Omental fat pad (tissue), 4 donors: Measurements from ENCODE around the gene APOL2. TPM values are rescaled to one million over a fixed set of nuclear protein-coding genes. Genes with fewer than 3 reads are reported as not detected.

ENCODE experiments used
- ATAC-seq: fragments of 150-250 bp; one replicate; pipeline ENCODE4 v1.9.1; 2016; ENCODE audit warnings: mild to moderate bottlenecking, moderate library complexity; ENCODE audit not compliant: low FRiP score
- DNase-seq: peaks from one replicate; pipeline ENCODE4 v3.0.0-alpha.2; 2019; ENCODE audit warnings: low spot score
- CTCF ChIP-seq, 3 donors: fragments of 450-650 bp; IDR thresholded peaks; one replicate each; pipeline ENCODE4 v1.5.1; 2016 to 2017; ENCODE audit warnings: antibody characterized with exemption in 3 of 3, mild to moderate bottlenecking in 3 of 3, moderate library complexity in 2 of 3
- total RNA-seq, 4 donors: library from RNA; depleted of rRNA; stranded (reverse); fragments of >200 nt; gene quantifications; one replicate each; pipeline ENCODE4 v1.1.0, GENCODE V29; 2016

Gene APOL2
- total RNA-seq, 4 donors from 2014 or later = 63.2 to 122 (median 93.0) TPM

- TF ChIP-seq CTCF (IDR thresholded peaks at IDR 0.05) = no peak
- peak; percentile 73 for ATAC-seq
- no peak for DNase-seq
These were observed 17.3 kb downstream of the APOL2 start for GRCh38 chr22:36221799-36222751.

GRCh38 chr22:36220451-36220921 is 18.8 kb downstream of the APOL2 start:
- no peak for TF ChIP-seq CTCF (IDR thresholded peaks at IDR 0.05)
- ATAC-seq (no peak), DNase-seq (no peak)

GRCh38 chr22:36218648-36219193 is 20.6 kb downstream of the APOL2 start:
- TF ChIP-seq CTCF (IDR thresholded peaks at IDR 0.05) = no peak
- ATAC-seq (no peak), DNase-seq (no peak)

- DNase-seq (no peak), ATAC-seq (peak; percentile 51)
- no peak for TF ChIP-seq CTCF (IDR thresholded peaks at IDR 0.05)
These were observed 23.3 kb downstream of the APOL2 start for GRCh38 chr22:36215981-36216380.

GRCh38 chr22:36213586-36213985 is 25.7 kb downstream of the APOL2 start:
- TF ChIP-seq CTCF (IDR thresholded peaks at IDR 0.05) = no peak
- DNase-seq (no peak), ATAC-seq (no peak)

GRCh38 chr22:36212901-36213300 is 26.4 kb downstream of the APOL2 start:
- no peak for TF ChIP-seq CTCF (IDR thresholded peaks at IDR 0.05)
- ATAC-seq (no peak), DNase-seq (no peak)
